ENCODE data around the gene PEX11G.
"Not testable (repeated sequence)": the region's sequence is repeated elsewhere in the genome, so short reads cannot be mapped to it uniquely, and the experiment has no call there.

The PEX11G gene

DNA sequence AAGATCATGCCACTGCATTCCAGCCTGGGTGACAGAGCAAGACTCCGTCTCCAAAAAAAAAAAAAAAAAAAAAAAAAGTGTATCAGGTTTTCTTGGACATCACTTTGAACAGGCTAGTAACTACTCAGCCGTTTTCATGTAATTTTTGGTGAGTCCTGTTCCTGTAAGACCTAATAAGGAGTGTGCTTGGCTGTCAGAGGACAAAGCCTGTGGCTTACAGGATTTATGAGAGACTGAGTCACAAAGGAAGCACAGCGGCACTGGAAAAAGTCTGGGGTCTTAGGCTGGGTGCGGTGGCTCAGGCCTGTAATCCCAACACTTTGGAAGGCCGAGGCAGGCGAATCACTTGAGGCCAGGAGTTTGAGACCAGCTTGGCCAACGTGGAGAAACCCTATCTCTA, 55.4 kb downstream of the PEX11G start:
- DNase-seq (ENCODE audit: low read depth, low spot score), result not testable (repeated sequence)

GRCh38 chr19:7429638-7430282, 59.1 kb downstream of the PEX11G start:
- no peak for DNase-seq (ENCODE audit: low read depth, low spot score)

DNA sequence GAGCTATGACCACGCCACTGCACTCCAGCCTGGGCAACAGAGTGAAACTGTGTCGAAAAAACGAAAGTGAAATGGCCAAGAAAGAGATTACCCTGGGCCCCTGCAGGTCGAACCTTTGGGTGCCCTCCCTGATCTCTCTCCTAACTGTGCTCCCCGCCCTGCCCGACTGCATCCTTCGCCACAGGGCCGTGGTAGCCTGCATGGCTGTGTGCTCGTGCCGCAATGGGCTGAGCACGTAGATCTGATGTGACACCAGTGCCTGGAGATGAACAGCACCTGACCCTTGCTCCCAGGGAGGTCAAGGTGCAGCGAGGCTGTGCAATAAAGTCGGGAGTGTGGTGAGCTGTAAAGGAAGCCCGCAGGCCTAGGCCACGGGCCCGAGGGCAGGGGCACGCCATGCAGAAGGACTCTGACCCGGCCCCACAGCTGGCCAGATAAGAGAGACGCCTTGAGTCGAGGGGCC, 60.2 kb downstream of the PEX11G start:
- DNase-seq (ENCODE audit: low read depth, low spot score), result no peak

GRCh38 chr19:7427944-7428343, 60.9 kb downstream of the PEX11G start:
- DNase-seq (ENCODE audit: low read depth, low spot score), result no peak

- no peak for DNase-seq (ENCODE audit: low read depth, low spot score)
These were observed 61.8 kb downstream of the PEX11G start for GRCh38 chr19:7426986-7427385.

Data from activated CD4-positive, CD25-positive, alpha-beta regulatory T cell treated with anti-CD3 and anti-CD28 coated beads, Interleukin-2, amount 50 U/mL, for 16 hours (primary cell).